ENCODE measurements around the gene HS3ST4.

GRCh38 chr16:25922438-25922837, 230.7 kb downstream of the HS3ST4 start:
- no peak for TF ChIP-seq POLR2A (IDR thresholded peaks at IDR 0.05)
- TF ChIP-seq POLR2AphosphoS5 (IDR thresholded peaks at IDR 0.05; ENCODE audit: insufficient read depth in 1 of 2, low read depth in 1 of 2): no peak
- TF ChIP-seq CTCF (IDR thresholded peaks at IDR 0.05): no peak

Data from vagina (tissue), 2 donors.